SIG-M5 (cell line): Measurements from ENCODE around the gene SGSM2.

Source experiments
- DNase-seq: peaks from one replicate; lab custom pipeline; 2025; lab: John Stamatoyannopoulos, UW

The SGSM2 gene

GRCh38 chr17:2369551-2370210 lies 32.4 kb downstream of the SGSM2 start:
- no peak for DNase-seq

DNA sequence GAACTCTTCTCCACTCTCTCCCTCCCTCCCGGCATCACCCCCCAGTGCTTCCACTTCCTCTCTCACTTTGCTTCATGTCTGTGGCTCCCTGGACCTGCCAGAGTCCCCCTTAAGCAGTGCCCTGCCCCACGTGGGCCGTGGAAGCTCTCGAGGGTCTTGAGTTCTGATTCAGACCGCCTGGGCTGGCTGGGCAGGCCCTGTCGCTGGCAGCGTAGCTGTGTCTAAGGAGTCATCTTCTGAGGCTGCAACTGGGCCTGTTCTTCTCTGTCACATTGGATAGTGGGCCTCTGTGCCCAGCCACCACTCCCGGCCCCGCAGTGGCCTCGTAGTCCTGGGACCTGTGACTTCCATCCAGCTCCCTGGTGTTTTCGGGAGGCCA lies 32.9 kb downstream of the SGSM2 start:
- no peak for DNase-seq

GRCh38 chr17:2371183-2372130 lies 34.2 kb downstream of the SGSM2 start:
- no peak for DNase-seq

- no peak for DNase-seq
These were observed 34.9 kb downstream of the SGSM2 start for GRCh38 chr17:2372180-2372579.

DNA sequence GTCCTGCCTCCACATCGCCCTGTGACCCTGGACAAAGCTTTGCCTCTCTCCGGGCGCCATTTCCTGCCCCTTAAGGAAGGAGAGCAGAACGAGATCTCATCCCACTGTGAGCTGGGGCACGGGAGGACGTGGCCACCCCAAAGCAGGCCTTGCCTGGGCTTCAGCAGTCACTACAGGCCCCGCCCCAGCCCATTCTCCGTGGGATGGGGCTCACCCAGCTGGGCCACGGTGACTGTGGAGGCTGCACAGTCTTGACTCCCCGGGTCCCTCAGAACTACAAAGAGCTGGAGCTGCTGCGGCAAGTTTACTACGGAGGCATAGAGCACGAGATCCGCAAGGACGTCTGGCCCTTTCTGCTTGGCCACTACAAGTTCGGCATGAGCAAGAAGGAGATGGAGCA lies 35.4 kb downstream of the SGSM2 start:
- no peak for DNase-seq

GRCh38 chr17:2373179-2373578 lies 35.9 kb downstream of the SGSM2 start:
- no peak for DNase-seq

DNA sequence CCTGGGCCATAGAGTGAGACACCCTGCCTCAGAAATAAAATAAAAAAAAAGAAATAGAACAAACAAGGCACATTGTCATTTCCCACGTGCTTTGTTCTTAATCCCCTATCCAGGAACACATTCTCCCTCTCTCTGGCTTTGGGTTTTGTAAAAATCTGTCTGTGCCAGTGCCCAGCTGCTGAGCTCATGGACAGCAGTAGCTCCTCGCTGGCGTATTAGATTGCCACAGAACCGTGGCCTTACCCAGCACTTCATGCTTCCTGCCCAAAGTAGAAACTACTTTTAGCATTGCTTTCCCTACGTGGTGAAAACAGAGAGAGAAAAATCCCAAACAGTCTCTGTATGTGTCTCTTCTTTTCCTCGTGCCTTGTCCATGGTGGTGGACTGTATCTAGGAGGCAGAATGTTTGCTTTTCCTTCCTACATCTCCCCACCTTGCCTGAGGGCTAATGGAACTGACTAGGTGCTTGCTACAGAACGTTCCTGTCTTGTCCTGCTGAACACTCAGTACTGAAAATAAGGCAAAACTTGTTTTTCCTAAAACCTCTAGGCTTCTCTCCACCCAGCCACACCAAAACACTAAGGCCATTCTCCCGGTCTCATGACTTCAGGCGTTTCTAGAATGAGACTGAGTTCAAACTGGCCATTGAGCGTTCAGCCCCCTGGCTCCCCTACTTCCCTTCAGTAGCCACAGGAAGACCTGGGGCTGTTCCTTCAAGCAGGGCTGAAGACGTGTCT lies 37.4 kb downstream of the SGSM2 start:
- no peak for DNase-seq

DNA sequence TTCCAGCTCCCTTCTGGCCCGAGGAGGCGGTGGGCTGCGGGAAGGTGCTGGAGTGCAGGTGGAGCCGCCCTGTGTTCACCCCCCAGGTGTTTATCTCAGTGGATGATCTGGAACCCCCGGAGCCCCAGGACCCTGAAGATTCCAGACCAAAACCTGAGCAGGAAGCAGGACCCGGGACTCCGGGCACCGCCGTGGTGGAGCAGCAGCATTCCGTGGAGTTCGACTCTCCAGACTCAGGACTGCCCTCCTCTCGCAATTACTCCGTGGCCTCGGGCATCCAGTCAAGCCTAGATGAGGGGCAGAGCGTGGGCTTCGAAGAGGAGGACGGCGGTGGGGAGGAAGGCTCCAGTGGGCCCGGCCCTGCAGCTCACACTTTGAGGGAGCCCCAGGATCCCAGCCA lies 38.1 kb downstream of the SGSM2 start:
- no peak for DNase-seq

DNA sequence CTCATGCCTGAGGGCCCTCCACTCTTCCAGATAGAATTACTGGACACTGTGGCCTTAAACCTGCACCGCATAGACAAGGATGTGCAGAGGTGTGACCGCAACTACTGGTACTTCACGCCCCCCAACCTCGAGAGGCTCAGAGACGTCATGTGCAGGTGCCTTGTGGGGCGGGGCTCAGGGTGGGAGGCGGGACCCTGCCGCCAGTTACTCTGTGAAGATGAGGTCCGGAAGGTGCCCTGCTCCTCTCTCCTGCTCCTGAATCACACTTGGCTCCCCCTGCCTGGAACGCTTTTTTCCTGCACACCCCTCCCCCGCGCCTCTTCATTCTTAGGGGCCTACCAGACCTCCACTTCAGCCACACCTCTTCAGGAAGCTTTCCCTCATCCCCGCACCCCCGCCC lies 38.8 kb downstream of the SGSM2 start:
- no peak for DNase-seq

DNA sequence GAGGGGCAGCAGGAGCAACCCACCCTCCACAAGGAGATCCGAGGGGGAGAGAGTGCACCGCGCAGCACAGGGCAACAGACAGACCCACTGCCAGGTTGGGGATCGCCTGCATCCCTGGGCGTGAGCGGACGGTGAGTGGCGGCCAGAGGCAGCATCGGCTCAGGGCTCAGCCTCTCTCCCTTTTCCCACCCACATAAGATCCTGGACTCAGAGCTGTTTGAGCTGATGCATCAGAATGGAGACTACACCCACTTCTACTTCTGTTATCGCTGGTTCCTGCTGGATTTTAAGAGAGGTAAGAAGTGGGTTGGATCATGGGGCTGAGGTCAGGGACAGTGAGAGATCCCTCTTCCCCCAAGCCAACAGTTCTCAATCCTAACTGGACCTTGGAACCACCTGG lies 40.4 kb downstream of the SGSM2 start:
- no peak for DNase-seq

GRCh38 chr17:2378905-2379304 lies 41.6 kb downstream of the SGSM2 start:
- DNase-seq = no peak

- DNase-seq = no peak
These were observed 42.4 kb downstream of the SGSM2 start for GRCh38 chr17:2379489-2380225.

DNA sequence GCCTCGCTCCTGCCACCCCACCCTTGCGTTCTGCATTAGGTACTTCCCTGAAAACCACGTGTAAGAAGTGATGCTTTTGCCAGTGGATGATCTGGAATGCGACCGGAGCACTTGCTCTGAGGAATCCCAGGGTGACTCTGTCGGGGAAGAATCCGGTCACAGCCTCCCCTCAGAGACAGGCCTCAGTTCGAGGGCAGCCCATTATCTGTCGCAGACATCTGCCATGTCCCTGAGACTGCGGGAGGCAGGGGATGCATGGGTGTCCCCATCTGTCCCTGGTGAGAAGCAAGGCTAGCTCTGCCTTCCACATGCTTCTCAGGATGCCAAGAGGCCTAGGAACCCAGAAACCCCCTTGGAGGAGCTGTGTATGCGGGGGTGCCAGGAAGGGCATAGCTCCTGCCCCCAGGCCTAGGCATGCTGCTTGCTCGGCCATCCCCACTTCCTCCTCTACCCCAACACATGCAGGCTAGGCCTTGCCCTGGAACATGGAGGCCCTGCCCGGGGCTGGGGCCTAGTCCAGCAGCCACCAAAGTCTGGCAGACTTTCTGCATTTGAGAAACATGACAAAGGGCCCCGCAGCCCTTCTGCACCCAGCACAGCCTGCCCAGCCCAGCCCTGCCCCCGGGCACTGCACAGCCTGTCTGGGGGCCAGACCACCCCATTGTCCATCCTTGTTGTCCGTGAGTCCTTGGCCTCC lies 43.1 kb downstream of the SGSM2 start:
- no peak for DNase-seq

DNA sequence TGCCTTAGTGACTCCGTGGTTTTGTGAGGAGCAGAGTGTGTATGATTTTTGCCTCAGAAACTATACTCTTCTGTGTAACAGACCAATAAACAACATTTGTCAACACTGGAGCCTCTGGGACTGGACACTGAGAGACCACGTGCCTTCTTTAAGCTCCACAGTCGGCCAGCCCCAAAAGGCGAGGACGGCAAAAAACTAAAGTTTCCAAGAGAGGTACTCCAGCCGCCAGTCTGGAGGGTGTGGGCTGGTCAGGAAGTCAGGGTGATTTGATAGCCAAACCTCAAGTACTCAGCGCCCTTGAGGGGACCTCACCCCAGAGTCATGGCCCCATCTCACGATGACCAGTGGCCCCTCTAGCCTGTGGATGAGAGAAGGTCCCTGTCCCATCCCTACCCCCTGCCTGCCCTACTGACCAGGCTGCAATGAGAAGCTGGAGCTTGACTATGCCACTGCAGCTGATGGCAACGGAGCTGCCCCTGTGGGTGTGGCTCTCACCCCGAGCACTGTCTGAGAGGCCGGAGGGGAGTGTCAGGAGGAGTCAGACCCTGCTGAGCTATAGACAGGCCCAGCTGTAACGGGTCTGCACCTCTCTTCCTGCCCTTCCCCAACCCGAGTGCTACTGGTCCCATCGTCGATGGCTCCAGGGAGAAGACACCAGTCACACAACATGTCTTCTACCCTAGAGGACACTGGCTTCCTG lies 43.8 kb downstream of the SGSM2 start:
- no peak for DNase-seq

GRCh38 chr17:2383628-2384167 lies 46.4 kb downstream of the SGSM2 start:
- DNase-seq = no peak

- no peak for DNase-seq
These were observed 47.3 kb downstream of the SGSM2 start for GRCh38 chr17:2384439-2385127.

GRCh38 chr17:2385240-2386210 lies 48.2 kb downstream of the SGSM2 start:
- DNase-seq = no peak

DNA sequence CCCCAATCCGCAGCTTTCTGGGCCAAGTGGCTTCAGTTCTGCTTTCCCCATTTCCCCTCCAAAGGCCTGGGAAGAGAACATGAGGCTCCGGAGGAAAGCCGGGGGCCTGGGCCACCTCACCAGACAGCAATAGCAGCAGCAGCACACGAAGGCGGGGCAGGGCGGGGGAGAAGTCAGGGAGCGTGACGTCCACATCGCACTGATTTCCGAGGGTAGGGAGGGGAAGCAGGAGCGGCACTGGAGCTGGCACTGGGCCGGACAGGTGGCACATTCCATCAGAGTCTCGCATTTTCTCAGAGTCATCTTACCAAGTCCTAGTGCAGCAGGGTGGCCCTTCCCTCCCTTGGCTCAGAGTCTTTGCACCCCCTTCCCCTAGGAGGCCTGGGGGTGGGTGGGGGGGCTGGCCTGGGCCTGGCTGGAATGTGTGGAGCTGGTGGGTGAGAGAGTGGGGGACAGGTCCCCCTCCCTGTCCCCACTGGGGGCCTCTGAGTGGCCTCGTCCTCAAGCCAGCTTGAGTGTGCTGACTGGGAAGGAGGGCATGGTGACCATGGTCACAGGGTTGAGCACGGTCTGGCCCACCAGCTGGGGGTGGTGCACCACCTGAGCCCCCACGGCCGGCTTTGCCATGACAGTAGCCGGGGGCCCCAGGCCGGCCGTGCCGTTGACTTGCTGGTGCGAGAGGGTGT lies 49.2 kb downstream of the SGSM2 start:
- DNase-seq = no peak
